GM19468 (cell line): Measurements from ENCODE around the gene DNAH12.
"Not testable (repeated sequence)": the region's sequence is repeated elsewhere in the genome, so short reads cannot be mapped to it uniquely, and the experiment has no call there.

Experiments used
- ATAC-seq: cut with Tn5 transposase; IDR thresholded peaks from one replicate; pipeline ENCODE4 v1.9.1; 2021; ENCODE audit warnings: mild to moderate bottlenecking, moderate library complexity, moderate number of reproducible peaks; ENCODE audit not compliant: unreplicated experiment; ENCODE audit errors: extremely low read depth

The DNAH12 gene

GRCh38 chr3:57331078-57331610, 213.0 kb downstream of the DNAH12 start:
- ATAC-seq = no peak

- not testable (repeated sequence) for ATAC-seq
Measured at GRCh38 chr3:57326498-57326897, 217.6 kb downstream of the DNAH12 start.

- ATAC-seq = no peak
Measured at GRCh38 chr3:57314204-57314603, 229.9 kb downstream of the DNAH12 start.

- ATAC-seq = no peak
Measured at GRCh38 chr3:57309769-57310360, 234.3 kb downstream of the DNAH12 start.

- ATAC-seq = not testable (repeated sequence)
Measured at GRCh38 chr3:57303520-57303919, 240.6 kb downstream of the DNAH12 start.

GRCh38 chr3:57298041-57298440, 246.1 kb downstream of the DNAH12 start:
- no peak for ATAC-seq

- no peak for ATAC-seq
Measured at GRCh38 chr3:57292897-57293526, 251.1 kb downstream of the DNAH12 start.

GRCh38 chr3:57292159-57292896, 251.8 kb downstream of the DNAH12 start, which contains the start of gene ASB14:
ASB14 (minus strand) TSS chr3:57292685; CDS start chr3:57292033, 652 bp downstream.
- ATAC-seq = no peak

- ATAC-seq = no peak
Measured at GRCh38 chr3:57288403-57288802, 255.7 kb downstream of the DNAH12 start.

- ATAC-seq = no peak
Measured at GRCh38 chr3:57287205-57287604, 256.9 kb downstream of the DNAH12 start.

- ATAC-seq = no peak
Measured at GRCh38 chr3:57283334-57283733, 260.8 kb downstream of the DNAH12 start.

GRCh38 chr3:57281715-57282114, 262.4 kb downstream of the DNAH12 start:
- no peak for ATAC-seq

GRCh38 chr3:57279685-57280084, 264.5 kb downstream of the DNAH12 start:
- no peak for ATAC-seq

GRCh38 chr3:57278237-57278636, 265.9 kb downstream of the DNAH12 start:
- no peak for ATAC-seq

GRCh38 chr3:57275393-57275792, 268.8 kb downstream of the DNAH12 start:
- no peak for ATAC-seq

GRCh38 chr3:57274845-57275244, 269.3 kb downstream of the DNAH12 start:
- ATAC-seq = no peak

- ATAC-seq = no peak
Measured at GRCh38 chr3:57268416-57268815, 275.7 kb downstream of the DNAH12 start.

- ATAC-seq = no peak
Measured at GRCh38 chr3:57261929-57262328, 282.2 kb downstream of the DNAH12 start.

- ATAC-seq = no peak
Measured at GRCh38 chr3:57261119-57261518, 283.0 kb downstream of the DNAH12 start.

GRCh38 chr3:57257678-57258077, 286.5 kb downstream of the DNAH12 start:
- ATAC-seq = no peak

- ATAC-seq = no peak
Measured at GRCh38 chr3:57256844-57257243, 287.3 kb downstream of the DNAH12 start.
